ENCODE data around the gene KRT80. TPM values are rescaled to one million over a fixed set of nuclear protein-coding genes. Genes with fewer than 3 reads are reported as not detected.

KRT80 gene
- total RNA-seq, 1 experiment from 2014 or later = 51.5 TPM

DNA sequence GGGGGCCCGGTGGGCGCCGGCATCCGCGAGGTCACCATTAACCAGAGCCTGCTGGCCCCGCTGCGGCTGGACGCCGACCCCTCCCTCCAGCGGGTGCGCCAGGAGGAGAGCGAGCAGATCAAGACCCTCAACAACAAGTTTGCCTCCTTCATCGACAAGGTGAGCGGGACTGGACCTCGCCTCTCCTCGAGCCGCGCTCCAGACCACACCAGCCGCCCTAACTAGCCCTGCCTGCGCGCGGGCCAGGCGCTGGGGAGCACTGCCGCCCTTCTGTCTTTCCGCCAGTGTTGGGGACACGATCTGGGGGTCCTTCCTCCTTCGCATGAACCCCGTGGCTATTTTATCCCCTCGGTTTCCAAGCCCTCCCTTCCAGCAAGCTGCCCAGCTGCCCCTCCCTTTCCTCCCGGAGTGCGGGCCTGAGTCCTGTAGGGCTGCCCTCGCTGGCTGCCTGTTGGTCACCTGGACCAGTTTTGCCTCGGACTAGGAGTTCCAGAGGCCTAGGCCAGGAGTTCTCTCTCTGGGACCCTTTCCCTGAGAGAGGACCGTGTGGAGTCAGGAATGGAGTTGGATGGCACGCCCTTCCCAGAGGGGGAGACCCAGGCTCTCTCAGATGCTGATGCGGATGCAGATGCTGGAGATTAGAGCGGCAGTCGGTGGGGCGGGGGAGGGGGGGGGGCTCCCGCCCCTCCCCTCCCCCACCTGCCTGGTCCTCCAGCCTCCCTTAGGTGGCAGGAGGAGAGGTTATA is 41.8 kb upstream of the KRT80 start:
- POLR2A ChIA-PET = no interaction called here
- BruUV-seq (replicated peaks) = no TSS peak
- intact Hi-C loops (cut with micrococcal nuclease; ENCODE audit: unreplicated experiment) = no loop called here

GRCh38 chr12:52232674-52233461 is 41.1 kb upstream of the KRT80 start, which contains the start of gene KRT7:
Gene KRT7, plus strand, starts transcription at chr12:52233243. Its CDS starts 54 bp downstream, at chr12:52233297.
- POLR2A ChIA-PET = no interaction called here
- H3K27me3 ChIP-seq (ENCODE audit: control insufficient read depth, insufficient read depth, low read length) = no peaks in the 10 kb centered on the region
- CTCF ChIA-PET = no interaction called here
- H3K4me3 ChIP-seq (ENCODE audit: low read depth in 2 of 2, low read length in 2 of 2) = no peak within 1 kb of the TSS
- peaks cover 49% of the 10 kb centered on the region for H3K4me1 ChIP-seq (ENCODE audit: control insufficient read depth, insufficient read depth, low read length)
- in situ Hi-C loops (cut with HindIII; ENCODE audit: low pct_unique_long_range_greater_than_20kb, low sequenced_read_pairs) (no loop called here), intact Hi-C loops (cut with micrococcal nuclease; ENCODE audit: unreplicated experiment) (no loop called here)
- H3K27ac ChIP-seq (ENCODE audit: low read length) = peak within 1 kb of the TSS; percentile 83
- ATAC-seq (no peak), DNase-seq (ENCODE audit: low read depth, low spot score) (no peak)
- H3K36me3 ChIP-seq (ENCODE audit: control insufficient read depth, insufficient read depth, low read length) = no peaks in the 10 kb centered on the region
- no peak for TF ChIP-seq TCF7L2 (IDR thresholded peaks at IDR 0.05; ENCODE audit: low read depth, low read length)
- TF ChIP-seq POLR2AphosphoS5 (IDR thresholded peaks at IDR 0.05; ENCODE audit: low read depth, low read length) = no peak
- TF ChIP-seq, protein P1, sequence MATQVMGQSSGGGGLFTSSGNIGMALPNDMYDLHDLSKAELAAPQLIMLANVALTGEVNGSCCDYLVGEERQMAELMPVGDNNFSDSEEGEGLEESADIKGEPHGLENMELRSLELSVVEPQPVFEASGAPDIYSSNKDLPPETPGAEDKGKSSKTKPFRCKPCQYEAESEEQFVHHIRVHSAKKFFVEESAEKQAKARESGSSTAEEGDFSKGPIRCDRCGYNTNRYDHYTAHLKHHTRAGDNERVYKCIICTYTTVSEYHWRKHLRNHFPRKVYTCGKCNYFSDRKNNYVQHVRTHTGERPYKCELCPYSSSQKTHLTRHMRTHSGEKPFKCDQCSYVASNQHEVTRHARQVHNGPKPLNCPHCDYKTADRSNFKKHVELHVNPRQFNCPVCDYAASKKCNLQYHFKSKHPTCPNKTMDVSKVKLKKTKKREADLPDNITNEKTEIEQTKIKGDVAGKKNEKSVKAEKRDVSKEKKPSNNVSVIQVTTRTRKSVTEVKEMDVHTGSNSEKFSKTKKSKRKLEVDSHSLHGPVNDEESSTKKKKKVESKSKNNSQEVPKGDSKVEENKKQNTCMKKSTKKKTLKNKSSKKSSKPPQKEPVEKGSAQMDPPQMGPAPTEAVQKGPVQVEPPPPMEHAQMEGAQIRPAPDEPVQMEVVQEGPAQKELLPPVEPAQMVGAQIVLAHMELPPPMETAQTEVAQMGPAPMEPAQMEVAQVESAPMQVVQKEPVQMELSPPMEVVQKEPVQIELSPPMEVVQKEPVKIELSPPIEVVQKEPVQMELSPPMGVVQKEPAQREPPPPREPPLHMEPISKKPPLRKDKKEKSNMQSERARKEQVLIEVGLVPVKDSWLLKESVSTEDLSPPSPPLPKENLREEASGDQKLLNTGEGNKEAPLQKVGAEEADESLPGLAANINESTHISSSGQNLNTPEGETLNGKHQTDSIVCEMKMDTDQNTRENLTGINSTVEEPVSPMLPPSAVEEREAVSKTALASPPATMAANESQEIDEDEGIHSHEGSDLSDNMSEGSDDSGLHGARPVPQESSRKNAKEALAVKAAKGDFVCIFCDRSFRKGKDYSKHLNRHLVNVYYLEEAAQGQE (IDR thresholded peaks at IDR 0.05; ENCODE audit: insufficient read depth in 1 of 2, low read depth in 2 of 2, low read length in 1 of 2) = no peak
- TF ChIP-seq, protein P2, sequence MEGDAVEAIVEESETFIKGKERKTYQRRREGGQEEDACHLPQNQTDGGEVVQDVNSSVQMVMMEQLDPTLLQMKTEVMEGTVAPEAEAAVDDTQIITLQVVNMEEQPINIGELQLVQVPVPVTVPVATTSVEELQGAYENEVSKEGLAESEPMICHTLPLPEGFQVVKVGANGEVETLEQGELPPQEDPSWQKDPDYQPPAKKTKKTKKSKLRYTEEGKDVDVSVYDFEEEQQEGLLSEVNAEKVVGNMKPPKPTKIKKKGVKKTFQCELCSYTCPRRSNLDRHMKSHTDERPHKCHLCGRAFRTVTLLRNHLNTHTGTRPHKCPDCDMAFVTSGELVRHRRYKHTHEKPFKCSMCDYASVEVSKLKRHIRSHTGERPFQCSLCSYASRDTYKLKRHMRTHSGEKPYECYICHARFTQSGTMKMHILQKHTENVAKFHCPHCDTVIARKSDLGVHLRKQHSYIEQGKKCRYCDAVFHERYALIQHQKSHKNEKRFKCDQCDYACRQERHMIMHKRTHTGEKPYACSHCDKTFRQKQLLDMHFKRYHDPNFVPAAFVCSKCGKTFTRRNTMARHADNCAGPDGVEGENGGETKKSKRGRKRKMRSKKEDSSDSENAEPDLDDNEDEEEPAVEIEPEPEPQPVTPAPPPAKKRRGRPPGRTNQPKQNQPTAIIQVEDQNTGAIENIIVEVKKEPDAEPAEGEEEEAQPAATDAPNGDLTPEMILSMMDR (IDR thresholded peaks at IDR 0.05) = no peak
- no peak for TF ChIP-seq SIN3A (IDR thresholded peaks at IDR 0.05; ENCODE audit: borderline replicate concordance, insufficient read depth, low read depth, low read length)
- BruUV-seq (replicated peaks) = no TSS peak
- H3K9me3 ChIP-seq (ENCODE audit: control insufficient read depth, insufficient read depth, low read depth, low read length) = no peaks in the 10 kb centered on the region

More for the DNA sequence above, 41.8 kb upstream of the KRT80 start:
- H3K36me3 ChIP-seq (ENCODE audit: control insufficient read depth, insufficient read depth, low read length) = no peaks in the 10 kb centered on the region
- no peak overlapping the region for H3K4me3 ChIP-seq (ENCODE audit: low read depth in 2 of 2, low read length in 2 of 2)
- no peaks in the 10 kb centered on the region for H3K9me3 ChIP-seq (ENCODE audit: control insufficient read depth, insufficient read depth, low read depth, low read length)
- CTCF ChIA-PET = no interaction called here
- peaks cover 52% of the 10 kb centered on the region for H3K4me1 ChIP-seq (ENCODE audit: control insufficient read depth, insufficient read depth, low read length)
- no peak for TF ChIP-seq SIN3A (IDR thresholded peaks at IDR 0.05; ENCODE audit: borderline replicate concordance, insufficient read depth, low read depth, low read length)
- TF ChIP-seq, protein P1 (IDR thresholded peaks at IDR 0.05; ENCODE audit: insufficient read depth in 1 of 2, low read depth in 2 of 2, low read length in 1 of 2) = no peak
- TF ChIP-seq TCF7L2 (IDR thresholded peaks at IDR 0.05; ENCODE audit: low read depth, low read length) = no peak
- TF ChIP-seq, protein P2 (IDR thresholded peaks at IDR 0.05) = no peak
- no peak for TF ChIP-seq POLR2AphosphoS5 (IDR thresholded peaks at IDR 0.05; ENCODE audit: low read depth, low read length)
- ATAC-seq = no peak
- no peaks in the 10 kb centered on the region for H3K27me3 ChIP-seq (ENCODE audit: control insufficient read depth, insufficient read depth, low read length)
- no peak overlapping the region for H3K27ac ChIP-seq (ENCODE audit: low read length)
- in situ Hi-C loops (cut with HindIII; ENCODE audit: low pct_unique_long_range_greater_than_20kb, low sequenced_read_pairs) = no loop called here
- DNase-seq (ENCODE audit: low read depth, low spot score) = no peak

Measured in Panc1 (cell line).